WERI-Rb-1 (cell line): ENCODE measurements around the gene CALN1.

Experiments
- DNase-seq: peaks from one replicate; pipeline ENCODE4 v3.0.0-alpha.2; 2020
- H3K27ac ChIP-seq: fragments of 250-450 bp; sonication (Bioruptor Pico); 2 replicates; pipeline ENCODE4 v1.5.1; 2020; ENCODE audit warnings: mild to moderate bottlenecking, moderate library complexity
- H3K27me3 ChIP-seq: fragments of 250-450 bp; sonication (Bioruptor Pico); 2 replicates; pipeline ENCODE4 v1.5.1; 2021; ENCODE audit warnings: mild to moderate bottlenecking, low read depth, moderate library complexity; ENCODE audit not compliant: insufficient read depth, severe bottlenecking
- H3K36me3 ChIP-seq: fragments of 250-450 bp; sonication (Bioruptor Pico); 2 replicates; pipeline ENCODE4 v1.5.1; 2020; ENCODE audit warnings: mild to moderate bottlenecking, moderate library complexity
- H3K4me3 ChIP-seq: 2 replicates; pipeline ENCODE4 v1.5.1; 2011; ENCODE audit warnings: low read depth, mild to moderate bottlenecking, control low read depth, low read length
- H3K9me3 ChIP-seq: fragments of 250-450 bp; sonication (Bioruptor Pico); 2 replicates; pipeline ENCODE4 v1.5.1; 2021; ENCODE audit warnings: mild to moderate bottlenecking, moderate library complexity; ENCODE audit not compliant: severe bottlenecking
- TF ChIP-seq, protein P1 (sequence below): IDR thresholded peaks from 2 replicates; pipeline ENCODE4 v1.5.1; 2011; ENCODE audit warnings: low read depth, mild to moderate bottlenecking, control low read depth, inconsistent platforms, low read length

The CALN1 gene

DNA sequence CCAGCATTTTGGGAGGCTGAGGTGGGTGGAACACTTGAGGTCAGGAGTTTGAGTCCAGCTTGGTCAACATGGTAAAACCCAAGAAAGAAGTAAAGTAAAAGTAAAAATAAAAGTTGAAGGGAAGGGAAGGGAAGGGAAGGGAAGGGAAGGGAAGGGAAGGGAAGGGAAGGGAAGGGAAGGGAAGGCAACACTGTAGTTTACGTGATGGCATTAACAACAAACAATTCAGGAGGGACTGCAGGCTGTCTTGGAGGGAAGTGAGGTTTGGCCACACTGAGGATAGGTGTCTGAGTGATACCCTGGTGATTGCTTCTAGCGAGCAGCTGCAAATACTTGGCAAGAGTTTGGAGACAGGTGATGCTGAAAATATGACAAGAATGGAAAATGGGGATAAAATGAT lies 298.0 kb downstream of the CALN1 start:
- no peak for DNase-seq
- Histone ChIP-seq H3K4me3 (no peak overlapping the region), H3K27me3 (no peaks in the 10 kb centered on the region), H3K9me3 (no peaks in the 10 kb centered on the region), H3K36me3 (no peaks in the 10 kb centered on the region), H3K27ac (no peak overlapping the region)
- TF ChIP-seq, protein P1, sequence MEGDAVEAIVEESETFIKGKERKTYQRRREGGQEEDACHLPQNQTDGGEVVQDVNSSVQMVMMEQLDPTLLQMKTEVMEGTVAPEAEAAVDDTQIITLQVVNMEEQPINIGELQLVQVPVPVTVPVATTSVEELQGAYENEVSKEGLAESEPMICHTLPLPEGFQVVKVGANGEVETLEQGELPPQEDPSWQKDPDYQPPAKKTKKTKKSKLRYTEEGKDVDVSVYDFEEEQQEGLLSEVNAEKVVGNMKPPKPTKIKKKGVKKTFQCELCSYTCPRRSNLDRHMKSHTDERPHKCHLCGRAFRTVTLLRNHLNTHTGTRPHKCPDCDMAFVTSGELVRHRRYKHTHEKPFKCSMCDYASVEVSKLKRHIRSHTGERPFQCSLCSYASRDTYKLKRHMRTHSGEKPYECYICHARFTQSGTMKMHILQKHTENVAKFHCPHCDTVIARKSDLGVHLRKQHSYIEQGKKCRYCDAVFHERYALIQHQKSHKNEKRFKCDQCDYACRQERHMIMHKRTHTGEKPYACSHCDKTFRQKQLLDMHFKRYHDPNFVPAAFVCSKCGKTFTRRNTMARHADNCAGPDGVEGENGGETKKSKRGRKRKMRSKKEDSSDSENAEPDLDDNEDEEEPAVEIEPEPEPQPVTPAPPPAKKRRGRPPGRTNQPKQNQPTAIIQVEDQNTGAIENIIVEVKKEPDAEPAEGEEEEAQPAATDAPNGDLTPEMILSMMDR, result no peak

DNA sequence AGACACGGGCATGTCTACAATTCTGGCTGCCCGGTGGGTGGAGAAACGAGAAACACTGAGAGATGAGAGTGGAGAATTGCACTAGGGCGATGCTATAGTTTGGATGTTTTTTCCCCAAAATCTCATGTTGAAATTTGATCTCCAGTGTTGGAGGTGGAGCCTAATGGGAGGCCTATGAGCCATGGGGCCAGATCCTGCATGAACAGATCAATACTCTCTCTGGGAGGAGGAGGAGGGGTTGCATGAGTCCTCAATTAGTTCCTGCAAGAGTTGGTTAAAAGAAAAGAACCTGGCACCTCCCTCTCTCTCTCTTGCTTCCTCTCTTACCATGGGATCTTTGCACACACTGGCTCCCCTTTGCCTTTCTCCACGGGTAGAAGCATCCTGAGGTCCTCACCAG lies 299.1 kb downstream of the CALN1 start:
- no peaks in the 10 kb centered on the region for H3K36me3 ChIP-seq
- peaks cover 4% of the 10 kb centered on the region for H3K9me3 ChIP-seq
- DNase-seq, result no peak
- no peak overlapping the region for H3K4me3 ChIP-seq
- no peaks in the 10 kb centered on the region for H3K27me3 ChIP-seq
- H3K27ac ChIP-seq, result no peak overlapping the region
- TF ChIP-seq, protein P1, result no peak

DNA sequence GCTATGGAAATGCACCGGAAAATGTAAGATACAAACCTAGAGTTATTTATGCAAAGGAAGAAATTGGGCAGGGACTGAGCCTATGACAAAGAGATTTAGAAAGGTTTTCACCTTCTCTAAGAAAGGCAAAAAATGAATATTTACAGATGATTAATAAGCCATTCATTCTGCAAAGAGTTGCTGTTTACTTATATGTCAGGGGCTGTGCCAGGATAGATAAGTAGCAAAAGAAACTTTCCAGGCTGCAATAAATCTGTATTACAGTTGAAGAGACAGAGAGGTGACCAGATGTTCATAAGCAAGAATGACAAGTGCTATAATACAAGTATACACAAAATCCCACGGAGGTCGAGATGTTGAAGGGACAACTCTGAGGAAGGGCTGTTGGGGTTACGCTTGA lies 299.6 kb downstream of the CALN1 start:
- H3K36me3 ChIP-seq, result no peaks in the 10 kb centered on the region
- H3K4me3 ChIP-seq, result no peak overlapping the region
- H3K27me3 ChIP-seq, result no peaks in the 10 kb centered on the region
- DNase-seq, result no peak
- peaks cover 8% of the 10 kb centered on the region for H3K9me3 ChIP-seq
- TF ChIP-seq, protein P1, result no peak
- no peak overlapping the region for H3K27ac ChIP-seq

DNA sequence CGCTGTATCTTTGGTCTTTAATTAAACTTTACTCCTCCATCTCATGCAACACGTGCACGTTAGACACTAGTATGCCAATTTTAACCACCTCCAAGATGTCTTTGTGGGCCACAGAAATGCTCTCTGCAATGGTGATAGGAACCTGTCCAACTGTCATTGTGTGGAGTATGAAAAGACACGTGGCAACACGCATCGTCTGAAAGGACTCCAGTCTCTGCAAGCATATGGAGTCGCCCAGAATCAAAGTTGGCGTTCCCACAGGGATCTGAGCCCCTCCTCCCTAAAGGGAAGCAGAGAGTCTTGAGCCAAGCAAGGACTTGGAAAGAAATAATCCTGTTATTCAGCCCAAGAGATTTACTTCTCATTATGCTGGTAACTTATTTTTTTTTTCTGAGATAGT lies 301.1 kb downstream of the CALN1 start:
- H3K9me3 ChIP-seq, result peaks cover 8% of the 10 kb centered on the region
- TF ChIP-seq, protein P1, result no peak
- peaks cover 2% of the 10 kb centered on the region for H3K27me3 ChIP-seq
- H3K27ac ChIP-seq, result no peak overlapping the region
- no peak overlapping the region for H3K4me3 ChIP-seq
- DNase-seq, result no peak
- H3K36me3 ChIP-seq, result no peaks in the 10 kb centered on the region

DNA sequence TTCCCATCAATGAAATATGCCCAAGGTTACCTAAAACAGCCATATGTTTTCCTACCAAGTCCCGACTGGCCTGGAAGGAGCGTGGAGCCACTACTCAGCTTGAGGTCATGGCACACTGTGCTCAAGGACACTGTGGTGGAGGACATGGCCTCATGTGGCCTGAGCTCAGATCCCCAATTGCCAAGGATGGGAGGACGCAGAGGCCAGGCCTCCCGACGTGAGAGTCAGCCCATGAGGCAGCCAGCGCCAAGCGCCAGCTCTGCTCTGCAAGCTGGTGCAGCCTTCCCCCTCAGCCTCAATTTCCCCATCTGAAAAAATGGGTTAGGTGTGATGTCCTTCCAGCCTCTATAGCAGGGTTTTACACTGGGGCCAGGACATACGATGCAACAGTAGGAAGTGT lies 302.6 kb downstream of the CALN1 start:
- Histone ChIP-seq H3K4me3 (no peak overlapping the region), H3K27me3 (peaks cover 2% of the 10 kb centered on the region), H3K36me3 (no peaks in the 10 kb centered on the region), H3K9me3 (peaks cover 8% of the 10 kb centered on the region), H3K27ac (no peak overlapping the region)
- no peak for DNase-seq
- TF ChIP-seq, protein P1, result no peak

DNA sequence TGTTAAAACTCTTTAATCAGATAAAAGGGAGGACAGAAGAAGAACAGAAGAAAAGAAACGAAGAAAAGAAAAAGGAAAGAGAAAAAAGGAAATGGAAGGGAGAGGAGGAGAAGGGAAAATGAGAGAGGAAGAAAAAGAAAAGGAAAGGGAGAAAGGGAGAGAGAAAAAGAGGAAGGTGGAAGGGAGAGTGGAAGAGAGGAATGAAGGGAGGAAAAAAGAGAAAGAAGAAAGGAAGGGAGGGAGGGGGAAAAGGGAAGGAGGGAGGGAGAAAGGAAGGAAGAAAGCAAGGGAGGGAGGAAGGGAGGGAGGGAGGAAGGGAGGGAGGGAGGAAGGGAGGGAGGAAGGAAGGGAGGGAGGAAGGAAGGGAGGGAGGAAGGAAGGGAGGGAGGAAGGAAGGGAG lies 305.7 kb downstream of the CALN1 start:
- no peaks in the 10 kb centered on the region for H3K36me3 ChIP-seq
- no peak for DNase-seq
- peaks cover 2% of the 10 kb centered on the region for H3K27me3 ChIP-seq
- no peak overlapping the region for H3K4me3 ChIP-seq
- TF ChIP-seq, protein P1, result no peak
- peaks cover 8% of the 10 kb centered on the region for H3K9me3 ChIP-seq
- no peak overlapping the region for H3K27ac ChIP-seq
